Measurements from ENCODE around the gene ATP9A. TPM values are rescaled to one million over a fixed set of nuclear protein-coding genes. Genes with fewer than 3 reads are reported as not detected.

The ATP9A gene
- total and polyA plus RNA-seq, 2 of the 8 experiments (the other 6 are each of a cell fraction or from before 2014, with no cell fraction given), result 5.0 to 6.4 TPM

- Histone ChIP-seq H3K27ac (ENCODE audit: low read depth, low read length) (no peak overlapping the region), H2BK120ac (replicated peaks; ENCODE audit: low read depth, low read length) (no peak overlapping the region), H3K79me2 (ENCODE audit: control insufficient read depth in 1 of 2, insufficient read depth in 2 of 2, low read length in 2 of 2) (no peaks in the 10 kb centered on the region), H4K20me1 (replicated peaks in 1 of 2; ENCODE audit: control insufficient read depth in 1 of 2, insufficient read depth in 2 of 2, low read length in 2 of 2) (no peaks in the 10 kb centered on the region), H2AK5ac (ENCODE audit: low read depth, low read length) (no peak overlapping the region), H4K5ac (ENCODE audit: insufficient read length, low read depth, low read length) (no peak overlapping the region), H3K56ac (replicated peaks; ENCODE audit: insufficient read length, low read depth, low read length) (no peak overlapping the region), H2BK20ac (ENCODE audit: low read length) (no peak overlapping the region), H3K23me2 (ENCODE audit: low read depth, low read length) (no peaks in the 10 kb centered on the region), H3K4me1 (replicated peaks in 1 of 4; ENCODE audit: control insufficient read depth in 3 of 4, insufficient read depth in 4 of 4, low read length in 3 of 4) (0 out of 7 replicates have a peak, but pooled peaks cover 0 to 7% (median 0%) of the 10 kb centered on the region in 4 experiments), H3K9me3 (ENCODE audit: insufficient read depth in 2 of 2, low read depth in 1 of 2, low read length in 1 of 2) (no peaks in the 10 kb centered on the region), H2AFZ (ENCODE audit: low read length) (no peak overlapping the region), H2BK12ac (ENCODE audit: low read depth, low read length) (no peak overlapping the region), H4K8ac (ENCODE audit: extremely low read depth, insufficient read depth, low read length) (no peak overlapping the region), H2BK15ac (ENCODE audit: low read length) (no peak overlapping the region), H3K14ac (ENCODE audit: insufficient read length) (no peak overlapping the region), H3K23ac (ENCODE audit: insufficient read length) (no peak overlapping the region), H3K4me2 (ENCODE audit: insufficient read depth in 1 of 2, low read depth in 2 of 2, low read length in 2 of 2) (no peak overlapping the region), H3K4ac (replicated peaks; ENCODE audit: insufficient read length, low read depth, low read length) (no peak overlapping the region), H3K27me3 (replicated peaks in 1 of 4; ENCODE audit: control insufficient read depth in 3 of 4, extremely low read depth in 1 of 4, insufficient read depth in 3 of 4, low read length in 3 of 4) (no peaks in the 10 kb centered on the region), H3K18ac (ENCODE audit: extremely low read depth, low read length) (no peak overlapping the region), H2BK5ac (ENCODE audit: low read depth, low read length) (no peak overlapping the region), H3K36me3 (ENCODE audit: control insufficient read depth in 2 of 4, insufficient read depth in 4 of 4, low read length in 3 of 4) (no peaks in the 10 kb centered on the region), H3K9ac (replicated peaks in 1 of 4; ENCODE audit: extremely low read depth in 1 of 4, low read depth in 3 of 4, low read length in 3 of 4) (no peak overlapping the region), H3K4me3 (ENCODE audit: extremely low read depth in 1 of 4, insufficient read depth in 2 of 4, low read depth in 3 of 4, low read length in 4 of 4) (no peak overlapping the region), H4K91ac (replicated peaks; ENCODE audit: insufficient read length, low read length) (no peak overlapping the region), H3K79me1 (ENCODE audit: low read depth, low read length) (no peaks in the 10 kb centered on the region; the same call in 1 of the 2 replicates)
- POLR2A ChIA-PET (ENCODE audit: partially characterized antibody), result interaction anchor here (0.5 kb wide), 1 partner anchor 9 kb away, joined by 3 read pairs; no protein-coding TSS in a partner anchor
- TF ChIP-seq RNF2 (IDR thresholded peaks at IDR 0.05; ENCODE audit: borderline replicate concordance, low read depth, low read length, missing control alignments, poor library complexity, severe bottlenecking) (no peak), RAD21 (IDR thresholded peaks at IDR 0.05 in 1 of 2, conservative IDR thresholded peaks at IDR 0.05 in 1 of 2; ENCODE audit: low read depth in 2 of 2, low read length in 2 of 2) (no peak), BCL11A (IDR thresholded peaks at IDR 0.05; ENCODE audit: low read depth in 2 of 2, low read length in 2 of 2) (no peak), BRCA1 (IDR thresholded peaks at IDR 0.05; ENCODE audit: low read depth, low read length) (no peak), NANOG (IDR thresholded peaks at IDR 0.05; ENCODE audit: insufficient read depth, low read depth, low read length, poor library complexity, severe bottlenecking) (no peak), NRF1 (IDR thresholded peaks at IDR 0.05; ENCODE audit: low read depth, low read length) (no peak), SP1 (IDR thresholded peaks at IDR 0.05; ENCODE audit: low read depth, low read length) (no peak), CTCF (IDR thresholded peaks at IDR 0.05; ENCODE audit: control extremely low read depth in 1 of 3, insufficient read depth in 1 of 3, low read depth in 1 of 3, low read length in 3 of 3) (no peak)
- TF ChIP-seq, protein P1, sequence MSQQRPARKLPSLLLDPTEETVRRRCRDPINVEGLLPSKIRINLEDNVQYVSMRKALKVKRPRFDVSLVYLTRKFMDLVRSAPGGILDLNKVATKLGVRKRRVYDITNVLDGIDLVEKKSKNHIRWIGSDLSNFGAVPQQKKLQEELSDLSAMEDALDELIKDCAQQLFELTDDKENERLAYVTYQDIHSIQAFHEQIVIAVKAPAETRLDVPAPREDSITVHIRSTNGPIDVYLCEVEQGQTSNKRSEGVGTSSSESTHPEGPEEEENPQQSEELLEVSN (IDR thresholded peaks at IDR 0.05), result no peak
- CTCF ChIA-PET (ENCODE audit: partially characterized antibody), result interaction anchor here (0.6 to 1.1 kb wide), 2 partner anchors 23 to 24 kb away, joined by 3 to 4 read pairs; no protein-coding TSS in a partner anchor
- FAIRE-seq (no peak), DNase-seq (ENCODE audit: low read depth in 1 of 2, low spot score in 2 of 2) (no peak)
- 73% methylated on average over 5 of the region's 5 CpGs; no CpG with 5 or more reads in 1 of the 2 experiments for WGBS, 2 experiments (ENCODE audit: extremely low coverage in 1 of 2, insufficient coverage in 1 of 2, insufficient read length in 1 of 2, insufficient replicate concordance in 2 of 2, low coverage in 1 of 2, low lambda C conversion rate in 2 of 2, missing lambda C conversion rate in 1 of 2)
These were observed 31.2 kb downstream of the ATP9A start for GRCh38 chr20:51736947-51737346.

Measured in H1 (cell line).